ENCODE data around the gene METRN.

Gene METRN

GRCh38 chr16:693364-693763 lies 21.6 kb upstream of the METRN start:
- no peak for DNase-seq

DNA sequence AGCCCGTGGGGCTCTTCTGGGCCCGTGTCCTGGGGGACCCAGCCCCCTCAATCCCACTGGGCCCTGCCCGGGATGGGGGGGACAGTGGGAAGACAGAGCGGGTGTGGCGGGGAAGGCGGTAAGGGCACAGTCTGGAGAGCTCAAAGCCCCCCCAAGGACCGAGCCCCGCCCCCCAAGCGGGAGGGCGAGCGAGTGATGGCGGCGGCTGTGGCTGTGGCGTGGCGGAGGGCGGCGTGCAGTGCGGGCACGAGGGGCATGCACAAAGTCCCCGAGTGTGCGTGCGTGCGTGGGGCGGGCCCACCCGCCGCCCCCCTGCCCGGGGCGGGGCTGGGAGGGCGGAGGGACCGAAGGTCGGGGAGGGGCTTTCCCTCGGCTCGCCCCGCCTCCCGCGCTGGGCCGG lies 21.2 kb upstream of the METRN start:
- no peak for DNase-seq

DNA sequence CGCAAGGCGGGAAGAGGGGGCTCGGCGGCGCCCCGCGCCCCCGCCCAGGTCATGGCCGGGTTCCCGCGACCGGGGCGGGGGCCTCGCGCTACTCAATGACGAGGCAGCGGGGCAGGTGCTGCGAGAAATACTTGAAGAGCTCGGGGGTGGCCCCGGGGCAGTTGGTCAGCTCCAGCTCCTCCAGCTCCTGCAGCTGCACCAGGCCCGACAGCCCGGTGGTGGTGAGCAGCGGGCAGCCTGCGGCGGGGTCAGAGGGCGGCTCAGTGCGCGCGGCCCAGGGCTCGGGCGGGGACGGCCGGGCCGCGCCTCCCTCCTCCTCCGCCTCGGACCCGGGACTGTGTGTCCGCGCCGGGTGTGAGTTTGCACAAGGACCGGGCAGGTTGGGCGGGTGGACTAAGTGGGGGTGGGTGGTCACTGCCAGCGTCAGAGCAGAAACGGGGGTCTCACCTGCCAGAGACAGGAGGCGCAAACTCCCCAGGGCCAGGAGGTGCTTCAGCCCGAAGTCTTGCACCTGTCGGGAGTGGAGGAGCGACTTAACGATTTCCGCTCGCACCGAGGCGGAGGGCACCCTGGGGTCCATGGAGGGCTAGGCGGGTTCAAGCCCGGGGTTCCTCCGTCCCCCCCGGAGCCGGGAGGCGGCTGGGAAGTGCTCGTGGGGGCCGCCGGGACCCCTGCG lies 20.6 kb upstream of the METRN start:
- DNase-seq = no peak

DNA sequence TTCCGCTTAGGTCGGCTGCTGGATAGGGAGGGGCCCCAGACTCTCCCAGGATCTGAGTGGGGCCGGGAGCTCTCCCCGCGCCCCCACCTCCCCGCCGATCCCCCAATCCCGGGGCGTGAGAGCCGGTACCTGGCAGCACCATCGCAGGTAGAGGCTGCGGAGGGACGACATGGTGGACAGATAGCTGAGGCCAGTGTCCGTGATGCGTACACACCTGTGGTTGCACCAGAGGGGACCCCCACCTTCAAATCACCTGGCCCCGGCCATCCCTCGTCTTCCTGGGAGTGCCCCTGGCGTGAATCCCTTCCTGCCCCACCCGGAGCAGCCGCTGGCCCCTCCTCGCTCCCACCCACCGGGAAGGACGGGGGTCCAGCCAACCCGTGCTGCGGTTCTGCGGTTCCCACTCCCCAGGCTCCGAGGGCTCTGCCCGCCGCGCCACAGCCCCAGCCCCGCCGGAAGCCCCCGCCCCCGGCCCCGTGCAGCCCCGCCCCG lies 20.0 kb upstream of the METRN start:
- no peak for DNase-seq

DNA sequence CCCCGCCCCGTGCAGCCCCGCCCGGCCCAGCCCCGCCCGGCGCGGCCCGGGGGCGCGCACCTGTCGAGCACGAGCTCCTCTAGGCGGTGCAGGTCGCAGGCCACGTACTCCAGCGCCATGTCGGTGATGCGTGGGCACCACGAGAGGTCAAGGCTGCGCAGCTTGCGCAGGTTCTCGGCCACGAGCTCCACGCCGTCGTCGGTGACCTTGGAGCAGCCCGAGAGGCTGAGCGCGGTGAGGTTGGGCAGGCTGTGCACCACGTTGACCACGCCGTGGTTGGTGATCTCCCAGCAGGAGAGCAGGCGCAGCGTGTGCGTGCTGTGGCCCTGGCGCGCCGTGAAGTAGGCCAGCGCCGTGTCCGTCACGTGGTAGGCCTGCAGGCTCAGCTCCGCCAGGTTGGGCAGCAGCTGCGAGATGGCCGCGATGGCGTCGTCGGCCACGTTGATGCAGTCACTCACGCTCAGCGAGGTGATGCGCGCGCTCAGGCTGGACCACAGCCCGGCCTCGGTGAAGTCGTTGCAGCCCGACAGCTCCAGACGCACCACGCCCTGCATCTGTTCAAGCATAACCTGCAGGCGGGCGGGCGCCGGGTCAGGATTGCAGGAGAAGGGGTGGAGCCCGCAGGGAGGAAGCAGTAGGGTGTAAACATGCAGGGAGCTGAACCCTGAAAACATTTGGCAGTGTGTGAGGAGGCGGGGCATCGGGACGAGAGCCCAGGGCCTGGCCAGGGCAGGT lies 19.4 kb upstream of the METRN start:
- DNase-seq = peak; percentile 95

DNA sequence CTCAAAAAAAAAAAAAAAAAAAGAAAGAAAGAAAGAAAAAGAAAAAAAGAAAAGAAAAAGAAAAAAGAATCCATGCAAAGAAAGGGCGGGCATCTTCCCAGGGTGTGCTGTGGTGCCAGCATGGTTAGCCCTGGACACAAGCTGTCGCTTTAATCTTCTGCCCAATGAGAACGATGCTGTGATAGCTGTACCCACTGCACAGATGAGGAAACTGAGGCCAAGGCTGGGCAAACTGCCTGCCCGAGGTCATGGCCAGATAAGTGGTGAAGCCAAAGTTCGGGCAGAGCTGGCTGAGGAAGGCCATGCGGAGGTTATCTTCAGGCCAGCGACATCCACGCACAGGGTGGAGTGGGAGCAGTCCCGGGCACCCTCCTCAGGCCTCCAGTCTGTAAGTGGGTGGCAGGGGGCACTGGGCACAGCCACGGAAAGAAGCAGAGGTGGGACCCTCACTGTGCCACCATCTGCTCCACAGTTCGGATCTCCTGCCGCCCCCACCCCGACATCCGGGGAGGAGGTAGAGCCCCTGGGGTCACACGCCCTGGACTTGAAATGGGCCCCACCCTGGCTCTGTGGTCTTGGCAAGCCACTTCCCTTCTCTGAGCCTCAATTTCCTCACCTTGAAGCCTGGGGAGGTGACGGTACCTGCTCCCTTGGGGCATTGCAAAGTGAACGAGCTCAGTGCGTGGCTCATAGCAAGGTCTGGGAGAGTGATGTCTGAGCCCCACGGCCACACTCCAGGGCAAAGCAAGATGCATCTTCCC lies 15.8 kb upstream of the METRN start:
- DNase-seq = no peak

DNA sequence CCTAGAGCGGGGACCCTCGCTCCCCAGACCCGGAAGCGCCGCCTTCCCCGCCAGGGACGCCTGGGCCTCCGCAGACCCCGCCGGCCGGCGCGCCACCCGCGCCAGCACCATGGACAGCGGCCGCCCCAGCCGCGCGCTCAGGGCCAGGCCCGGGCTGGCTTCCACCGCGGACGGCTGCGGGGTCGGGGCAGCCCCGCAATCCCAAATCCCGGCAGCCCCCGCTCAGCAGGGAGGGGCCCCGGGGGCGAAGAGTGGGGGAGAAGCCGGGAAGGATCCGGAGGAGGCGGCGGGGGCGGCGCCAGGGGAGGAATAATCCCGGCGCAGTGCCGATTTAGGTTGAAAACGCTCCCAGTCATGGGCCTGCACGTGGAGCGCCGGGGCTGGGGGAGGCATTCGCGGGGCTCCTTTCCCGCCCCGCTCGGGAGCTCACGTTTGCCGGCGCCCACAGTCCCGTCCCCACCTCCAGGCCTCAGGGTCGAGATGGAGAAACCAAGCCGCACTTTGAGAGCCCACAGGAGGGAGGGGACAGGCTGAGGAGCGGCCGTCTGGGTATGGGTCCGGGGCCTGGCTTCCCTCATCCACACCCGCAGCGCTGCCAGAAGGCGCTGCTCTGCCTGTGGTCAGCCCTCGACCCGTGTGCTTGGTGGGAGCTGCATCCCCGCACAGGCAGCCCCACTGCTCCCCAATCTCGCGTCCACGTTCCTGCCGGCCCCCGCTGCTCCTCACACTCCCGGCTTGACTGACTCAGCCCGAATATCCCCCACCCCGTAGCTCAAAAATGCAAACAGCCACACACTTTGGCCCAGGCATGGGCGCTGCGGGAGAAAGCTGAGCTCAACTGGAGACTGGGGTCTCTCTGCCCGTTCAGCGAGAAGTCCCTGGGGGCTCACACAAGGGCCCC lies 14.0 kb upstream of the METRN start:
- DNase-seq = no peak

- no peak for DNase-seq
Observed at GRCh38 chr16:702341-702740, 12.6 kb upstream of the METRN start.

GRCh38 chr16:703406-703805 lies 11.5 kb upstream of the METRN start:
- DNase-seq = no peak

GRCh38 chr16:704047-704446 lies 10.9 kb upstream of the METRN start:
- DNase-seq = no peak

GRCh38 chr16:704552-705380 lies 10.2 kb upstream of the METRN start:
- DNase-seq = no peak

- DNase-seq = peak; percentile 27
Observed at GRCh38 chr16:705431-706188, 9.3 kb upstream of the METRN start, which contains the start of gene FBXL16. FBXL16 (minus strand) TSS chr16:705801; CDS start chr16:697405, 8,396 bp downstream.

DNA sequence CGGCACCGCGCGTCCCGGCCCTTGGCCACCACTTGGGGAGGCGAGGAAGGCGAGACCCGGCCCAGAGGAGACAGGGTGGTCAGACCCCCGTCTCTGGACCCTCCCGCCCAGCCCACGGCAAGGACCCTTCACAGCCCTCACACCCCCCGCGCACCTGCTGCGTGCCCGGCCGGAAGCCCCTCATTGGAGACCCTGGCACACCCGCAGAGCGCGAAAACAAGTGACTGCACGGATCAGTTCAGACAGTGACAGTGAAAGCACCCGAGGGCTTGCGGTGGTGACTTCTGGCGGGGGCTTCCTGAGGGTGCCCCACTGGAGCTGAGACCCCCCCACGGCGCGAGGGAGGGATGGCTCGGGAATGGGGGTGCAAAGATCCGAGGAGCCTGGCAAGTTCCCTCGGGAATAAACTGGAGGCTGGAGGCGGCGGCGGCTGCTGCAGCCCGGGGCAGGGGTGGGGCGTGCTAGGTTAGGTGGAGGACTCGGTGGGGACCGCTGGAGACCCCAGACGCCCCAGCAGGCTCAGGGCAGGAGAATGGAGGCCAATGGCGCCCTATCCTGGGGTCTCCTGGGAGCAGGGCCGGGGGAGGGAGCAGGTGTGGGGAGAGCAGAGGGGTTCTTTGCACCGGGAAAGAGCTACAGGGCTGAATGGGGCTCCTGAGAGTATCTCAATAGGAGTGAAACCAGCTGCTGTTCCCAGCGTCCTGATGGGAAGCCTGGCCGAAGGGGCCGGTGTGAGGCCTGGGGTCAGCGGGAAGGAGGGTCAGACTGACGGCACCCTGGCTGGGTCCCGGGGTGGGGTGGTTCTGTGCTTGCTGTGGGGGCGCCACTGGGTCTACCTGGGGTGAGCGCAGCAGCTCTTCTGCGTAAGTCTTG lies 8.5 kb upstream of the METRN start:
- no peak for DNase-seq

DNA sequence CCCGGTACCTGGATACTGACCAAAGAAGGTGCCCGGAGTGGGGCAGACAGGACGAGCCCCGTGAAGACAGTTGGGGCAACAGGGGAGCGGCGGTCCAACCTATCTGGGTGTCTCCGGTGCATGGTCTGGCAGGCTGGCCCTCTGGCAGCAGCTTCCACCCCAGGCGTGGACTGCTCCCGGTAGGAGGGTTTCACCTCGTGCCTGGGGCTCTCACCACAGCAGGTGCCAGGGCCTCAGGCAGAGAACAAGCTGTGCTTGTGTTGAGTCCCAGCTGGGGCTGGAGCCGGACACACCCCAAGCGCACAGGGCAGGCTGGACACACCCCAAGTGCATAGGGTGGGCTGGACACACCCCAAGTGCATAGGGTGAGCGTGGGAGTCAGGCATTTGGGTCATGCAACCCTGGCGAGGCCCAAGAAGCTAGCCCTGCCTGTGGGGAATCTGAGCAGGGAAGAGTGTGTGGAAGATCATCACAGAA lies 7.8 kb upstream of the METRN start:
- peak; percentile 27 for DNase-seq

DNA sequence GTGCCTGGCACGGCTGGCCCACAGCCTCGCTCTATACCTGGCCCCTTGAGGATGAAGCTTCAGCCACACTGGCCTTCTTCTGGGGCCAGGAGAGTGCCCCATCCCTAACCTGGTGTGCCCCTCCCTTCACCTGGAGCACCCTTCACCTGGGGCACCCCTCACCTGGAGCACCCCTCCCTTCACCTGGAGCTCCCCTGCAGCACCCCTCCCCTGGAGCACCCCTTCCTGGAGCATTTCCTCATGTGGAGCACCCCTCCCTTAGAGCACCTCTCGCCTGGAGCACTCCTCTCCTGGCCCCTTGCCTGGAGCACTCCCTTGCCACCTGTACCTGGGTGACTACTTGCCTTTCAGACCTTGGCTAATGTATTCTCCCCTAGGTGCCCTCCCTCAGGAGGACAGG lies 6.9 kb upstream of the METRN start:
- DNase-seq = no peak

DNA sequence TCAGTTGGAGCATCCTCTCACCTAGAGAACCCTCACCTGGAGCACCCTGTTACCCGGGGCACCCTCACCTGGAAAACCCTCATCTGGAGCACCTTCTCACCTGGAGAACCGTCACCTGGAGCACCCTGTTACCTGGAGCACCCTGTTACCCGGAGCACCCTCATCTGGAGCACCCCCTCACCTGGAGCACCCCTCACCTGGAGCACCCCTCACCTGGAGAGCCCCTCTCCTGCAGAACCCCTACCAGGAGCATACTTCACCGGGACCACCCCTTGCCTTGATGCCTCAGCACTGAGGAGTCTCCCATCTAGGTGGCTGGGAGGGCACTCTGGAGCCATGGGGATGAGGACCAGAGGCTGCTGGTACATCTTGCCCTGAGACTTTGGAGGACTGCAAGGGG lies 6.0 kb upstream of the METRN start:
- no peak for DNase-seq

DNA sequence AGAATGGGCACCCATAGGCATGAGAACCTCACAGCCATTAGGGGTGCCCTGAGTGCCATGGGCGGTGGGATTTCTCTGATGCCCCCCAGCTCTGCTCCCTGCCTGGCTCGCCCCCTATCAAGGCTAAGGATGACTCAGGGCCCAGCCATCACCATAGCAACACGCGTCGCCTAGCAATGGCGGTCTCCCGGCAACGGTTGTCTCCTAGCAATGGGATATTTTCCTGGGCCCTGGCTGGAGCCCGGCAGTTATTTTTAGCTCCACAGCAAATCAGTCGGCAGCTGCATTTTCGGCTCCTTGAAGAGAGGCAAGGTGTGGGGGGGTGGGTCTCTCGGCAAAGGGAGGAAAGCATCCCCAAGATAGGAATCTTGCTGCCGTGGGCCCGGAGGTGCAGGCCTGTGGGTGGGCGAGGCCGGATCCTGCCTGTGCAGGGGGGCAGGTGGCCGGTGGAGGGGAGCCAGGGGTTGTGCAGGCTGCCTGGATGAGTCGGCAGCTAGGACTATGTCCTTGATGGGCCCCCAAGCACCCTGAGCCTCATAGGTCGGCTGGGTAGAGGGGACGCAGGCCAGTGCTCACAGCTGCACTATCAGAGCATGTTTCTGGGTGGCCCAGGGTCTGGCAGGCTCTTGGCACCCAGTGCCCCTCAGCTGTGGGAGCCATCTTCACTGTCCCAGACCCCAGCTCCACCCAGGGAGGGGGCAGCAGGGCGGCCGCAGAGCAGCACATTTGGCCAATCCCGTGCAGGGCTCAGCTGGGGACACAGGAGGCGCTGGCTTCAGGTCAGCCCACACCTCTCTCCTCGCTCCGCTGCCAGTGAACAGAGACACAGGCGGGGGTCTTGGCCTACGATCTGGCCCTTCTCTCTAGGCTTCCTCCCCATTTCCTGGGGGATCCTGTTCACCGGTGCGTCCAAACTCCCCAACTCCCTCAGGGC lies 5.1 kb upstream of the METRN start:
- DNase-seq = peak; percentile 92

GRCh38 chr16:710500-711075 lies 4.3 kb upstream of the METRN start:
- DNase-seq = no peak
